Prostate gland (tissue), 2 donors: ENCODE data around the gene DAB1. TPM values are rescaled to one million over a fixed set of nuclear protein-coding genes. Genes with fewer than 3 reads are reported as not detected.

Source experiments
- DNase-seq: peaks from one replicate; pipeline ENCODE4 v3.0.0-alpha.2; 2019; ENCODE audit warnings: low spot score
- H3K27ac ChIP-seq, 2 donors: fragments of 200-600 bp; sonication (generic); 2 replicates each; pipeline ENCODE4 v1.5.1; 2017 to 2019
- H3K27me3 ChIP-seq: fragments of 200-600 bp; sonication (generic); replicated peaks from 2 replicates; pipeline ENCODE4 v1.5.1; 2019; ENCODE audit not compliant: insufficient read depth
- H3K36me3 ChIP-seq, 2 donors: fragments of 200-600 bp; sonication (generic); 1 replicate in 1 of 2; 2 replicates in 1 of 2; pipeline versions ENCODE4 v1.5.1 to v1.8.1; 2017 to 2019
- H3K4me1 ChIP-seq: fragments of 200-600 bp; sonication (generic); replicated peaks from 2 replicates; pipeline ENCODE4 v1.5.1; 2019
- H3K4me3 ChIP-seq, 2 donors: fragments of 200-600 bp; sonication (generic); 2 replicates each; pipeline ENCODE4 v1.5.1; 2017 to 2019
- H3K9me3 ChIP-seq: fragments of 200-600 bp; sonication (generic); 2 replicates; pipeline ENCODE4 v1.5.1; 2017
- CTCF ChIP-seq, 4 experiments: fragments of 200-600 bp in 2 of 4; fragments of 450-650 bp in 2 of 4; sonication (generic) in 2 of 4; IDR thresholded peaks; 1 replicate in 3 of 4; 2 replicates in 1 of 4; pipeline ENCODE4 v1.5.1; 2016 to 2019; ENCODE audit warnings: antibody characterized with exemption in 4 of 4, mild to moderate bottlenecking in 2 of 4, moderate library complexity in 2 of 4
- POLR2A ChIP-seq: fragments of 450-650 bp; IDR thresholded peaks from one replicate; pipeline ENCODE4 v1.6.1; 2016; ENCODE audit warnings: antibody characterized with exemption, mild to moderate bottlenecking
- POLR2AphosphoS5 ChIP-seq: sonication (generic); formaldehyde crosslinking; IDR thresholded peaks from one replicate; pipeline ENCODE4 v1.6.1; 2017; ENCODE audit warnings: antibody characterized with exemption
- WGBS: methylation state at CpG from one replicate; pipeline ENCODE4 v1.1.5; 2018; 5-methylcytosine and 5-hydroxymethylcytosine counted together
- intact Hi-C: fragments of 100-400 bp; cut with DNase I; formaldehyde crosslinking; loops from one replicate; pipeline ENCODE4 v1.14.2; 2022
- total RNA-seq, 2 donors: library from RNA; depleted of rRNA; stranded (reverse); fragments of >200 nt; gene quantifications; one replicate each; pipeline ENCODE4 v1.1.0, GENCODE V29; 2016

The DAB1 gene
- total RNA-seq, 2 donors from 2014 or later = 0.64 to 3.6 TPM

- H3K27ac ChIP-seq = no peak overlapping the region
- peaks cover 3% of the 10 kb centered on the region for H3K27me3 ChIP-seq
- intact Hi-C loops = no loop called here
- no peak for DNase-seq
- H3K36me3 ChIP-seq = no peaks in the 10 kb centered on the region
- no peak overlapping the region for H3K4me3 ChIP-seq
- TF ChIP-seq POLR2AphosphoS5 = no peak
- no peak for TF ChIP-seq CTCF (IDR thresholded peaks at IDR 0.05)
- TF ChIP-seq POLR2A = no peak
- H3K9me3 ChIP-seq = no peaks in the 10 kb centered on the region
- 29% methylated on average over 10 of the region's 10 CpGs for WGBS
- H3K4me1 ChIP-seq = no peaks in the 10 kb centered on the region
These were observed 154.1 kb downstream of the DAB1 start for GRCh38 chr1:57269630-57270225.

- Histone ChIP-seq H3K27me3 (peaks cover 3% of the 10 kb centered on the region), H3K4me1 (no peaks in the 10 kb centered on the region), H3K9me3 (no peaks in the 10 kb centered on the region), H3K27ac (no peak overlapping the region), H3K36me3 (no peaks in the 10 kb centered on the region), H3K4me3 (no peak overlapping the region)
- no peak for DNase-seq
- no peak for TF ChIP-seq POLR2AphosphoS5
- no peak for TF ChIP-seq POLR2A
- TF ChIP-seq CTCF (IDR thresholded peaks at IDR 0.05) = no peak
- WGBS = 54% methylated on average over 5 of the region's 5 CpGs
- intact Hi-C loops = no loop called here
These were observed 158.8 kb downstream of the DAB1 start for GRCh38 chr1:57265104-57265503.

GRCh38 chr1:57262472-57262871 lies 161.4 kb downstream of the DAB1 start:
- no peak for DNase-seq
- TF ChIP-seq POLR2AphosphoS5 (no peak), POLR2A (no peak), CTCF (IDR thresholded peaks at IDR 0.05) (no peak)
- H3K4me1 ChIP-seq = no peaks in the 10 kb centered on the region
- no peak overlapping the region for H3K27ac ChIP-seq
- intact Hi-C loops = no loop called here
- H3K27me3 ChIP-seq = no peaks in the 10 kb centered on the region
- no peak overlapping the region for H3K4me3 ChIP-seq
- H3K9me3 ChIP-seq = no peaks in the 10 kb centered on the region
- no peaks in the 10 kb centered on the region for H3K36me3 ChIP-seq
- 95% methylated on average over 3 of the region's 3 CpGs for WGBS

GRCh38 chr1:57258557-57259325 lies 165.1 kb downstream of the DAB1 start:
- no peak for TF ChIP-seq POLR2AphosphoS5
- no peak for TF ChIP-seq CTCF (IDR thresholded peaks at IDR 0.05)
- no peak for TF ChIP-seq POLR2A
- Histone ChIP-seq H3K4me1 (no peaks in the 10 kb centered on the region), H3K27ac (no peak overlapping the region), H3K4me3 (no peak overlapping the region), H3K27me3 (no peaks in the 10 kb centered on the region), H3K9me3 (no peaks in the 10 kb centered on the region), H3K36me3 (no peaks in the 10 kb centered on the region)
- intact Hi-C loops = no loop called here
- whole genome bisulfite sequencing = 88% methylated on average over 5 of the region's 5 CpGs
- DNase-seq = no peak

- TF ChIP-seq POLR2A = no peak
- no peak for TF ChIP-seq POLR2AphosphoS5
- no peak for TF ChIP-seq CTCF (IDR thresholded peaks at IDR 0.05)
- no peak overlapping the region for H3K27ac ChIP-seq
- WGBS = 87% methylated on average over 5 of the region's 5 CpGs
- no peak for DNase-seq
- no peaks in the 10 kb centered on the region for H3K27me3 ChIP-seq
- H3K4me1 ChIP-seq = no peaks in the 10 kb centered on the region
- no peak overlapping the region for H3K4me3 ChIP-seq
- H3K36me3 ChIP-seq = no peaks in the 10 kb centered on the region
- intact Hi-C loops = no loop called here
- no peaks in the 10 kb centered on the region for H3K9me3 ChIP-seq
These were observed 167.9 kb downstream of the DAB1 start for GRCh38 chr1:57255945-57256344.
